DND-41 (cell line): ENCODE data around the gene IGFBP1.

Experiments used
- EZH2 ChIP-seq: IDR thresholded peaks from 3 replicates; pipeline ENCODE4 v1.6.1; 2012; ENCODE audit warnings: borderline replicate concordance, low read depth, mild to moderate bottlenecking, moderate library complexity, low read length, inconsistent platforms; ENCODE audit not compliant: severe bottlenecking
- TF ChIP-seq, protein P1 (sequence below): IDR thresholded peaks from 2 replicates; pipeline ENCODE4 v1.5.1; 2012; ENCODE audit warnings: borderline replicate concordance, low read length, moderate library complexity, mild to moderate bottlenecking; ENCODE audit not compliant: poor library complexity, severe bottlenecking; ENCODE audit errors: extremely low read depth

DNA sequence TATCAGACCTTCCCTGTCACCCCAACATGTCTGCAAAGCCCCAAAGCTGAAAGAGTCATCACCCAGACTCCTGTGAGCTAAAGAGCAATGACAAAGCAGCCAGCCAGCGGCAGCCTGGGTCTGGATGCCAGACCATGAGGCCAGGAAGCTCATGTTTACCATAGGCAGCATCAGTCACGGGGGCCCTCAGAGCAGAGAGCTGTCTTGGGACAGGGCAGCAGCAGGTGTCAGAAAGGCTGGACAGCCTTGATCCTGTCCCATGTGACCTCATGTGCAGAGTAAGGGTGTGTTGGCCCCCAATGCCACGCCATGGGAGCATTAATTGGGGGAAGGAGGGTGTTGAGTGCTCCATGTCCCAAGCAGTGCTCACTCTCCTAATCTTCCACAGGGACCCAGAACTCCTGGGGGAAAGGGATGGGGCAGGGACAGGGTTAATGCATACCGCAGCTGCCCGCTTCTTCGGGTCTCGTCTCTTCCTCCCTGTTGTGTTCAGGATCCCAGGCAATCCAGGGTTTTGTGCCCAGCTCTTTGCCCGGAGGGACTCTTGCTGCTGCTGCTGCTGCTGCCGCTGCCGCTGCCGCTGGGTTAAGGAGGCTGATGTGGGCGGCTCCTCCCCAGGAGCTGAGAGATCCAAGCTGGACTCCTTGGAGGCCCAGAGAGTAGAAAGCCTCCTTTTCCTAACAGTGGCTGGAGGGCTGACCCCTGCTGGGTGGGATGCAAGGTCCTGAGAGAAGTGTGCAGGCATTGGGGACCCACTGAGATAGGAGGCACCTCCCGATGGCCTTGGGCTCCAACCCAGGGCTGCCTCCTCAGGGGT, 22.5 kb upstream of the IGFBP1 start:
- TF ChIP-seq, protein P1, sequence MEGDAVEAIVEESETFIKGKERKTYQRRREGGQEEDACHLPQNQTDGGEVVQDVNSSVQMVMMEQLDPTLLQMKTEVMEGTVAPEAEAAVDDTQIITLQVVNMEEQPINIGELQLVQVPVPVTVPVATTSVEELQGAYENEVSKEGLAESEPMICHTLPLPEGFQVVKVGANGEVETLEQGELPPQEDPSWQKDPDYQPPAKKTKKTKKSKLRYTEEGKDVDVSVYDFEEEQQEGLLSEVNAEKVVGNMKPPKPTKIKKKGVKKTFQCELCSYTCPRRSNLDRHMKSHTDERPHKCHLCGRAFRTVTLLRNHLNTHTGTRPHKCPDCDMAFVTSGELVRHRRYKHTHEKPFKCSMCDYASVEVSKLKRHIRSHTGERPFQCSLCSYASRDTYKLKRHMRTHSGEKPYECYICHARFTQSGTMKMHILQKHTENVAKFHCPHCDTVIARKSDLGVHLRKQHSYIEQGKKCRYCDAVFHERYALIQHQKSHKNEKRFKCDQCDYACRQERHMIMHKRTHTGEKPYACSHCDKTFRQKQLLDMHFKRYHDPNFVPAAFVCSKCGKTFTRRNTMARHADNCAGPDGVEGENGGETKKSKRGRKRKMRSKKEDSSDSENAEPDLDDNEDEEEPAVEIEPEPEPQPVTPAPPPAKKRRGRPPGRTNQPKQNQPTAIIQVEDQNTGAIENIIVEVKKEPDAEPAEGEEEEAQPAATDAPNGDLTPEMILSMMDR: no peak
- no peak for TF ChIP-seq EZH2
